Progenitor cell of endocrine pancreas (in vitro differentiated cells): Measurements from ENCODE around the gene LYPD4. TPM values are rescaled to one million over a fixed set of nuclear protein-coding genes. Genes with fewer than 3 reads are reported as not detected.

Experiments
- DNase-seq: peaks from one replicate; pipeline ENCODE4 v3.0.0; 2021; ENCODE audit warnings: low spot score; ENCODE audit not compliant: unreplicated experiment
- H3K27ac Mint-ChIP-seq: 2 replicates; pipeline ENCODE4 v1.8.0; 2021; ENCODE audit warnings: mild to moderate bottlenecking, moderate library complexity, mixed read lengths
- H3K27me3 Mint-ChIP-seq: 2 replicates; pipeline ENCODE4 v1.8.0; 2021; ENCODE audit warnings: mixed read lengths
- H3K36me3 Mint-ChIP-seq: 2 replicates; pipeline ENCODE4 v1.8.0; 2022; ENCODE audit warnings: mixed read lengths; ENCODE audit not compliant: insufficient read depth
- H3K4me1 Mint-ChIP-seq: 2 replicates; pipeline ENCODE4 v1.8.0; 2021; ENCODE audit warnings: low read depth, mixed read lengths
- H3K4me3 Mint-ChIP-seq: 2 replicates; pipeline ENCODE4 v1.8.0; 2021; ENCODE audit warnings: low read depth, mild to moderate bottlenecking, moderate library complexity, mixed read lengths
- H3K9me3 Mint-ChIP-seq: 2 replicates; pipeline ENCODE4 v1.8.0; 2021; ENCODE audit warnings: low read depth, mixed read lengths
- long read RNA-seq: library from polyadenylated mRNA; unstranded; transcript quantifications from one replicate; pipeline ENCODE4 v2.0.0, GENCODE V29; 2020
- total RNA-seq: library from RNA; stranded (reverse); gene quantifications from 2 replicates; pipeline ENCODE4 v1.2.1, GENCODE V29; 2021
- TF ChIP-seq, protein P1 (sequence below): fragments of 200-600 bp; sonication (generic); IDR thresholded peaks from one replicate; pipeline ENCODE4 v1.5.0; 2021; ENCODE audit warnings: antibody characterized with exemption, mild to moderate bottlenecking; ENCODE audit not compliant: unreplicated experiment

LYPD4 gene, protein sequence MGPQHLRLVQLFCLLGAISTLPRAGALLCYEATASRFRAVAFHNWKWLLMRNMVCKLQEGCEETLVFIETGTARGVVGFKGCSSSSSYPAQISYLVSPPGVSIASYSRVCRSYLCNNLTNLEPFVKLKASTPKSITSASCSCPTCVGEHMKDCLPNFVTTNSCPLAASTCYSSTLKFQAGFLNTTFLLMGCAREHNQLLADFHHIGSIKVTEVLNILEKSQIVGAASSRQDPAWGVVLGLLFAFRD
- total RNA-seq = not detected in 2 replicates
- long read RNA-seq = 0 reads

DNA sequence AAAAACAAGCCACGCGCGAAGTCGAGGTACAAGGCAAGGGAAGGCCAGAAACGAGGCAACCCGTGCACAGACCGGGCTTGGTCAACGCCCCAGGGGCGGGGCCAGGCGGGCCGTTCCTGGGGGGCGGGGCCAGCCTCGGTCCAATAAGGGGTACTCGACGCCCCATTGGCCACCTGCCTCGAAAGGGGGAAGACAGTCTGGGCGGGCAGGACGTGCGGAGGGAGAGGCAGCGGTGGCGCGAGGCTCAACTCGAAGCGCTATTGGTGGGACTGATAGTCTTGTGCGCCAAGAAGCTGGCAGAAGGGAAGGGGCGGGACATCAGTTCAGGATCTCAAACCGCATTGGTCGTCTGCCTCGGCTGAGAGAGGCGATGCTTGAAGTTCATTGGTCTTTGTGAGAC is at the start of gene LYPD4:
LYPD4 (minus strand) TSS at position 83 of the 400 bp plus-strand sequence. CDS start 5,398 bp downstream, outside the sequence.
- H3K9me3 Mint-ChIP-seq = no peaks in the 10 kb centered on the region
- H3K36me3 Mint-ChIP-seq = no peaks in the 10 kb centered on the region
- H3K4me1 Mint-ChIP-seq = no peaks in the 10 kb centered on the region
- H3K4me3 Mint-ChIP-seq = no peak within 1 kb of the TSS
- no peak within 1 kb of the TSS for H3K27ac Mint-ChIP-seq
- DNase-seq = no peak
- H3K27me3 Mint-ChIP-seq = peaks cover 27% of the 10 kb centered on the region
- TF ChIP-seq, protein P1, sequence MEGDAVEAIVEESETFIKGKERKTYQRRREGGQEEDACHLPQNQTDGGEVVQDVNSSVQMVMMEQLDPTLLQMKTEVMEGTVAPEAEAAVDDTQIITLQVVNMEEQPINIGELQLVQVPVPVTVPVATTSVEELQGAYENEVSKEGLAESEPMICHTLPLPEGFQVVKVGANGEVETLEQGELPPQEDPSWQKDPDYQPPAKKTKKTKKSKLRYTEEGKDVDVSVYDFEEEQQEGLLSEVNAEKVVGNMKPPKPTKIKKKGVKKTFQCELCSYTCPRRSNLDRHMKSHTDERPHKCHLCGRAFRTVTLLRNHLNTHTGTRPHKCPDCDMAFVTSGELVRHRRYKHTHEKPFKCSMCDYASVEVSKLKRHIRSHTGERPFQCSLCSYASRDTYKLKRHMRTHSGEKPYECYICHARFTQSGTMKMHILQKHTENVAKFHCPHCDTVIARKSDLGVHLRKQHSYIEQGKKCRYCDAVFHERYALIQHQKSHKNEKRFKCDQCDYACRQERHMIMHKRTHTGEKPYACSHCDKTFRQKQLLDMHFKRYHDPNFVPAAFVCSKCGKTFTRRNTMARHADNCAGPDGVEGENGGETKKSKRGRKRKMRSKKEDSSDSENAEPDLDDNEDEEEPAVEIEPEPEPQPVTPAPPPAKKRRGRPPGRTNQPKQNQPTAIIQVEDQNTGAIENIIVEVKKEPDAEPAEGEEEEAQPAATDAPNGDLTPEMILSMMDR = no peak

- Mint-ChIP-seq H3K27ac (no peak overlapping the region), H3K27me3 (no peaks in the 10 kb centered on the region), H3K9me3 (no peaks in the 10 kb centered on the region), H3K4me3 (no peak overlapping the region), H3K4me1 (peaks cover 11% of the 10 kb centered on the region), H3K36me3 (peaks cover 17% of the 10 kb centered on the region)
- DNase-seq = no peak
- TF ChIP-seq, protein P1 = no peak
Measured at GRCh38 chr19:41893899-41894298, 49.4 kb upstream of the LYPD4 start.

DNA sequence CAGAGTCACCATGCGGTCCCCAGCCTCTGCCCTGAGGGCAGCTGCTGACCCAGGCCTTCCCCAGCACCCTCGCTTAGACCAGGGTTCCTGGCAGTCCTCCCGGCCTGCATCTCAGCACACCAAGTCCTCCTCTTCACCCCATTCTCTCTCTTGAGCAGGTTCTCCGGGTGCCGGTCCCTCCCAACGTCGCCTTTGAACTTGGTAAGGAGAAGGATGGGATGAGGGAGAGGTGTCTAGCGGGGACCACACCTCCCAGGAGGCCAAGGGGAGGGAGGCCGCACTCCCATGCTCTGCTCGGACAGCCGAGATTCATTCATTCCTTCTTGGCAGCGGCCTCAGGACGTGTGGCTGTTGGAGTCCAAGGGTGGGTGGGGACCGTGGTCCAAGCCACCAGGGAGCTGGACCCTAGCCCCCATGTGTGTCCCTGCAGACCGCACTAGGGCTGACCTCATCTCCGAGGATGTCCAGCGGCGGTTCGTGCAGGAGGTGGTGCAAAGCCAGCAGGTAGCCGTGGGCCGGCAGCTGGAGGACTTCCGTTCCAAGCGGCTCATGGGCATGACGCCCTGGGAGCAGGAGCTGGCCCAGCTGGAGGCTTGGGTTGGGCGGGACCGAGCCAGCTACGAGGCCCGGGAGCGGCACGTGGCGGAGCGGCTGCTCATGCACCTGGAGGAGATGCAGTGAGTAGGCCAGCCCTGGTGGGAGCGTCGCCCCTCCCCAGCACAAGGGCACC is 47.9 kb upstream of the LYPD4 start:
- H3K27me3 Mint-ChIP-seq = no peaks in the 10 kb centered on the region
- H3K4me3 Mint-ChIP-seq = no peak overlapping the region
- peaks cover 12% of the 10 kb centered on the region for H3K36me3 Mint-ChIP-seq
- no peaks in the 10 kb centered on the region for H3K9me3 Mint-ChIP-seq
- H3K27ac Mint-ChIP-seq = no peak overlapping the region
- TF ChIP-seq, protein P1 = no peak
- DNase-seq = no peak
- peaks cover 14% of the 10 kb centered on the region for H3K4me1 Mint-ChIP-seq

DNA sequence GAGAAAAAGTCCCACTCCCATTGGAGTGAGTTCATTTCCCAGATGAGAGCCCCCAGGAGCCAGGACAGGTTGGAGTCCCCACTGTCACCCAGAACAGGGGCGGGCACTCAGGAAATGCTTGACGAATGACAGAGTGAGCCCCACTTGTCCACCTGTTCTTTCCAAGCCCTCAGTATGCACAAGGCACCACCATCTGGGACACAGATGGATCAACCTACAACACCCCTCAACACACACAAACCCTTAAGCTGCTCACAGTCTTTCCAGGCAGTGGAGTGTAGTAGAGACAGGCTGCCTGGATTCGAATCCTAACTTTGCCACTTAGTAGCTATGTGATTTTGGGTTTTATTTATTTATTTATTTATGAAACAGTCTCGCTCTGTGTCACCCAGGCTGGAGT is 46.5 kb upstream of the LYPD4 start:
- no peak for DNase-seq
- Mint-ChIP-seq H3K27me3 (no peaks in the 10 kb centered on the region), H3K36me3 (peaks cover 11% of the 10 kb centered on the region), H3K4me3 (no peak overlapping the region), H3K4me1 (peaks cover 27% of the 10 kb centered on the region), H3K27ac (no peak overlapping the region), H3K9me3 (no peaks in the 10 kb centered on the region)
- TF ChIP-seq, protein P1 = no peak

- no peaks in the 10 kb centered on the region for H3K9me3 Mint-ChIP-seq
- no peak overlapping the region for H3K27ac Mint-ChIP-seq
- H3K27me3 Mint-ChIP-seq = no peaks in the 10 kb centered on the region
- no peak for DNase-seq
- H3K36me3 Mint-ChIP-seq = peaks cover 5% of the 10 kb centered on the region
- H3K4me1 Mint-ChIP-seq = peaks cover 24% of the 10 kb centered on the region
- TF ChIP-seq, protein P1 = no peak
- H3K4me3 Mint-ChIP-seq = no peak overlapping the region
Measured at GRCh38 chr19:41889896-41890295, 45.4 kb upstream of the LYPD4 start.
